Chondrocyte (in vitro differentiated cells): ENCODE measurements around the gene CLIC3. TPM values are rescaled to one million over a fixed set of nuclear protein-coding genes. Genes with fewer than 3 reads are reported as not detected.

Source experiments
- DNase-seq: peaks from one replicate; pipeline ENCODE4 v3.0.0; 2021; ENCODE audit warnings: mixed read lengths, low spot score
- H3K27ac Mint-ChIP-seq: one replicate; pipeline ENCODE4 v1.8.0; 2021; ENCODE audit warnings: mild to moderate bottlenecking, moderate library complexity, mixed read lengths; ENCODE audit not compliant: unreplicated experiment
- H3K27me3 Mint-ChIP-seq: 2 replicates; pipeline ENCODE4 v1.8.0; 2021; ENCODE audit warnings: low read depth, mixed read lengths
- H3K36me3 Mint-ChIP-seq: 2 replicates; pipeline ENCODE4 v1.8.0; 2021; ENCODE audit warnings: low read depth, mixed read lengths
- H3K4me1 Mint-ChIP-seq: 2 replicates; pipeline ENCODE4 v1.8.0; 2021; ENCODE audit warnings: low read depth, mild to moderate bottlenecking, mixed read lengths
- H3K4me3 Mint-ChIP-seq: one replicate; pipeline ENCODE4 v1.8.0; 2021; ENCODE audit warnings: mild to moderate bottlenecking, moderate library complexity, mixed read lengths; ENCODE audit not compliant: unreplicated experiment
- H3K9me3 Mint-ChIP-seq: 2 replicates; pipeline ENCODE4 v1.8.0; 2021; ENCODE audit warnings: low read depth, mixed read lengths
- long read RNA-seq: library from polyadenylated mRNA; stranded (forward); transcript quantifications from one replicate; pipeline ENCODE4 v2.0.0, GENCODE V29; 2021
- total RNA-seq: library from RNA; stranded (reverse); gene quantifications from 3 replicates; pipeline ENCODE4 v1.2.1, GENCODE V29; 2021
- TF ChIP-seq, protein P1 (sequence below): fragments of 200-600 bp; sonication (generic); IDR thresholded peaks from 2 replicates; pipeline ENCODE4 v1.5.0; 2021; ENCODE audit warnings: antibody characterized with exemption, mild to moderate bottlenecking, moderate library complexity

Gene CLIC3, protein sequence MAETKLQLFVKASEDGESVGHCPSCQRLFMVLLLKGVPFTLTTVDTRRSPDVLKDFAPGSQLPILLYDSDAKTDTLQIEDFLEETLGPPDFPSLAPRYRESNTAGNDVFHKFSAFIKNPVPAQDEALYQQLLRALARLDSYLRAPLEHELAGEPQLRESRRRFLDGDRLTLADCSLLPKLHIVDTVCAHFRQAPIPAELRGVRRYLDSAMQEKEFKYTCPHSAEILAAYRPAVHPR
- total RNA-seq = 4.9 to 5.5 TPM in 2 of 3 replicates, not detected in the other
- long read RNA-seq, transcript CLIC3-203 (6 exons, 1,017 nt) = major isoform, 12 of 13 reads
- long read RNA-seq, partial matches to known transcripts = 0 of 13 reads
- long read RNA-seq, other reads (novel, unspliced or antisense) = 1 of 13 reads

DNA sequence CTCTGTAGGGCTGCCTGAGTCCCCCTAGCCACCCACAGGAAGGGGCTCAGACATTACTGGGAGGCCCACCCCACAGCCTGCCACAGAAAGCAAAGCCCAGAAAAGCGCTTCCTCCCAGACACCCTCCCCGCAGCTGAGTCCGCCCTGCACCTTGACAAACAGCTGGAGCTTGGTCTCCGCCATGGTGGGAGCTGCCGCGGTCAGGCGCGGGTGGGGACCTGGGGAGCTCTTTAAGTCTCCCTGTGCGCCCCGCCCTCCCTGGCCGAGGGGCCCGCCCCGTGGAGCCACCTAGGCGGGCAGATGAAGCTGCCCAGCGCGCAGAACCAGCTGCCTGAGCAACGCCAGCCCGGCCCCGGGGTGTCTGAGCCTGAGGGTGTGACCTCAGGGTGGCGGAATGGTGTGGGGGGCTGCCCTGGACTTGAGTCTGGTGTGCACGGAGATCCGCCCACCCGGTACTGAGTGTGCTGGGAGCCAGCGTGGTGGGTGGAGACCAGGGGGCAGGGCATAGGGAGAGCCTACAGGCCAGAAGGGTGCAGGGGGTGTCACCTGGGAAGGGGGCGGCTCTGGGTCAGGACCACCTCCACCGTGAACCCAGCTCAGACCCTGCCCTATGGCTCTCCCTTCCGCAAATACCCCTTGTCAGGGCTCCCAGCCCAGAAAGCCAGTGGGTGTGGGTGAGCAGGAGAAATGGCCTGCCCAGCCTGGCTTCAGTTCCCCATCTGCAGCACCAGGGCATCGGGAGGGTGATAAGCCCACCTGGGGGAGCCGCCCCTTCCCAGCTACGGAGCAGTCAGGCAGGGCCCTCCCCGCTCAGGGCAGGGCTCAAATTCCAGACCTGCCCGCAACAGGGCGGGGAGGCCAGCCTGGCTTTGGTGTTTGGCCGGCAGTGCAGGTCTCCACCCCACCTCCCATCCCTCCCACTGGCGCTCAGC lies at the start of gene CLIC3:
Gene CLIC3 (minus strand): TSS at position 208 of the 932 bp plus-strand sequence. CDS start 25 bp downstream, at position 183.
- Mint-ChIP-seq H3K9me3 (no peaks in the 10 kb centered on the region), H3K27ac (peak within 1 kb of the TSS; percentile 54), H3K4me1 (peaks cover 62% of the 10 kb centered on the region), H3K36me3 (no peaks in the 10 kb centered on the region), H3K4me3 (no peak within 1 kb of the TSS), H3K27me3 (no peaks in the 10 kb centered on the region)
- DNase-seq = no peak
- TF ChIP-seq, protein P1, sequence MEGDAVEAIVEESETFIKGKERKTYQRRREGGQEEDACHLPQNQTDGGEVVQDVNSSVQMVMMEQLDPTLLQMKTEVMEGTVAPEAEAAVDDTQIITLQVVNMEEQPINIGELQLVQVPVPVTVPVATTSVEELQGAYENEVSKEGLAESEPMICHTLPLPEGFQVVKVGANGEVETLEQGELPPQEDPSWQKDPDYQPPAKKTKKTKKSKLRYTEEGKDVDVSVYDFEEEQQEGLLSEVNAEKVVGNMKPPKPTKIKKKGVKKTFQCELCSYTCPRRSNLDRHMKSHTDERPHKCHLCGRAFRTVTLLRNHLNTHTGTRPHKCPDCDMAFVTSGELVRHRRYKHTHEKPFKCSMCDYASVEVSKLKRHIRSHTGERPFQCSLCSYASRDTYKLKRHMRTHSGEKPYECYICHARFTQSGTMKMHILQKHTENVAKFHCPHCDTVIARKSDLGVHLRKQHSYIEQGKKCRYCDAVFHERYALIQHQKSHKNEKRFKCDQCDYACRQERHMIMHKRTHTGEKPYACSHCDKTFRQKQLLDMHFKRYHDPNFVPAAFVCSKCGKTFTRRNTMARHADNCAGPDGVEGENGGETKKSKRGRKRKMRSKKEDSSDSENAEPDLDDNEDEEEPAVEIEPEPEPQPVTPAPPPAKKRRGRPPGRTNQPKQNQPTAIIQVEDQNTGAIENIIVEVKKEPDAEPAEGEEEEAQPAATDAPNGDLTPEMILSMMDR = no peak

DNA sequence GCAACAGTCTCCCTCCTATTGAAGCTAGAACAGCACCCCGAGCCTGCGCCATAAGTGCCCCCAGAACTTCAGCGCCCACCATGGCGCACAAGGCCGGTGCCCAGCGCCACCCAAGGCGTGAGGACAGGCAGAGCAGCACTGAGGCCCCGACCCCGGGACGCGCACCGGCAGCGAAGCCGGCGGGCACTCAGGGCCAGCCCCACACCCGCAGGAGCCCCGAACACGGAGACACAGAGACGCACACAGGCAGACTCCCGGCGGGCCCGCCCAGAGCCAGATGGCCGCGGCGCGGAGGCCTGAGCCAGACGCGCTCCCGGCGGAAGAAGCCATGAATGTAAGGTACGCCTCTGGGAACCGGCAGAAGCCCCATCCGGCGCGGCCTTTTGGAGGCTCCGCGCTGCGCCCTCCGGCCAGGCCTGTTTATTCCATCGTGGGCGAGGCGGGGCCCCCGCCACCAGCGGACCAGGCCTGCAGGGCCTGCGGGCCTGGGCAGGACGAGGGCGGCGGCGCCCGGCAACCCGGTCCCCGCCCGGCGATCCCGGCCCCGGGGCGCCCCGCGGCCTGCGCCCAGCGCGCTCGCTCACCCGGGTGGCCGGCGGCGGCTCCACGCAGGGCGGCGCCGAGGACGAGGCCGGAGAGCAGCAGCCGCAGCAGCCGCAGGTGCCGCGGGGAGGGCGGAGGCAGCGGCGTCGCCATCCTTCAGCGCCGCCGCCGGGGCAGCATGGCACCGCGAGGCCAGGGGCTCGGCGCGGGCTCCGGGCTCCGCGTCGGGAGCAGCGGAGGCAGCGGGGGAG lies 49.1 kb upstream of the CLIC3 start:
- Mint-ChIP-seq H3K36me3 (no peaks in the 10 kb centered on the region), H3K9me3 (no peaks in the 10 kb centered on the region), H3K27ac (no peak overlapping the region), H3K4me1 (peaks cover 14% of the 10 kb centered on the region), H3K4me3 (peak overlapping the region; percentile 77), H3K27me3 (peaks cover 7% of the 10 kb centered on the region)
- no peak for DNase-seq
- TF ChIP-seq, protein P1 = no peak

DNA sequence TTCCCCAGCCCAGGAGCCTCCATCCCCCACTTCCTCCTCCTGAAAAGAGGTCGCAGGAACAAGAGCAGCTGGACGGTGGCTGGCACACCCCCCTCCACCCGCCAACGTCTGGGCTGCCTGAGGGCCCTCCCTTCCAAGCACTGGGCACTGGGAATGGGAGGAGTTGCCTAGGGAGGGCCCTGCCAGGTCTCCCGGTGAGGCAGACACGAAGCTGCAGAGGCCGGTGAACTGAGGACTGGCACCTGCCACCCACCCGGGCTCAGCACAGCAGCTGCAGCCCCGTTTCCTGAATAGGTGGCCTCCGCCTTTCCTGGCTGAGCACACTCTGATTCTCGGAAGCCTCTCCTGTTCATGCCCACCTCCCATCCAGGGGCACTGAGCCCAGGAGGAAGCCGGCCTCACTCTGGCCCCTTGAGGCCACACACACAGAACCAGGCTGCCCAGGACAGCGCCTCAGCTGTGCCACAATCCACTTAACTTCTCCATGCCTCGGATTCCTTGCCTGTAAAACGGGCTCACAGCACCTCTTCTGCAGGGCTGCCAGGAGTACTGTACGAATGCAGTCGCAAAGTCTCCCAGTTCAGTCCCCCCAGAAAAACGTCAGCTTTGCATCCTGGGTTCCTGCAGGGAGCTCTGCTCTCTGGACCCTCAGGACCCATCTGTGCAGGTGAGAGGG lies 48.3 kb upstream of the CLIC3 start:
- TF ChIP-seq, protein P1 = no peak
- H3K36me3 Mint-ChIP-seq = no peaks in the 10 kb centered on the region
- DNase-seq = no peak
- peaks cover 14% of the 10 kb centered on the region for H3K4me1 Mint-ChIP-seq
- H3K27ac Mint-ChIP-seq = no peak overlapping the region
- H3K27me3 Mint-ChIP-seq = peaks cover 3% of the 10 kb centered on the region
- H3K9me3 Mint-ChIP-seq = no peaks in the 10 kb centered on the region
- H3K4me3 Mint-ChIP-seq = peak overlapping the region; percentile 70

DNA sequence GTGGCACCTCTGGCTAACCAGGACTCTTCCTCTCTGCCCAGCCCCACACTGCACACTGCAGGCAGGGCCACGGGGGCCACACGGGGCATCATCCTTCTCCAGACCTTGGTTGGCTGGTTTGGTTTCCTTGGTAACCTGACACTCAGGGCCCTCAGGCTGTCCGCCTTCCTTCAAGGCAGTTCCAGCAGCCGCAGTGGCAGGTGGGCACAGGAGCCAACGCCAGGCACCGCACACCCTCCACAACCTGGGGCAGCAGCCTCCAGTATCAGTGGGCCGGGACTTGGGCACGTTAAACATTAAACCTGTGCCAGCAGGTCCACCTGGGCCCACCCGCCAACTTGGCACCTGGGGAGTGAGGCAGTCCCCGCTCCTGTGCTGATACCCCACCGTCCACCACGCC lies 47.7 kb upstream of the CLIC3 start:
- Mint-ChIP-seq H3K9me3 (no peaks in the 10 kb centered on the region), H3K4me1 (peaks cover 14% of the 10 kb centered on the region), H3K4me3 (no peak overlapping the region), H3K36me3 (no peaks in the 10 kb centered on the region), H3K27ac (no peak overlapping the region), H3K27me3 (no peaks in the 10 kb centered on the region)
- DNase-seq = no peak
- TF ChIP-seq, protein P1 = no peak
